ENCODE measurements around the gene FGF10.

Gene FGF10

DNA sequence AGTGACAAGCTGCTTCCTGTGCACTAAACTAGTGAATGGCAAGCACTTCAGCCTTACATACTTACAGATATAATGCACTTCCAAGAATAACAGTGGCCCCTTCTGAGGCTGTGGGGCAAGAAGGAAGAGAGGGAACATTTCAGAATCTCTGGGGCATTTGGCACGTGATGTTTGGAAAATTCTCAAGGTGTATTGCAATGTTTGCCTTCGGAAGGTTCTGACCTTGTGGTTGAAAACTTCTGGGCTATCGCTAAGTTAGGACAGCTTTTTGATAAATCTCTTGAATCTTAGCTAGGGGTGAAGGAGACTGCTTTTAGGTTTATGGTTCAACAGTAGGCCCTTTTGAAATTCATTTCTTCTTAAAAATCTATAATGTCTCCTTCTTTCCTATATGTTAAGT is 7.1 kb upstream of the FGF10 start:
- ChIA-PET CTCF (no interaction called here), POLR2A (no interaction called here)
- TF ChIP-seq, protein P1, sequence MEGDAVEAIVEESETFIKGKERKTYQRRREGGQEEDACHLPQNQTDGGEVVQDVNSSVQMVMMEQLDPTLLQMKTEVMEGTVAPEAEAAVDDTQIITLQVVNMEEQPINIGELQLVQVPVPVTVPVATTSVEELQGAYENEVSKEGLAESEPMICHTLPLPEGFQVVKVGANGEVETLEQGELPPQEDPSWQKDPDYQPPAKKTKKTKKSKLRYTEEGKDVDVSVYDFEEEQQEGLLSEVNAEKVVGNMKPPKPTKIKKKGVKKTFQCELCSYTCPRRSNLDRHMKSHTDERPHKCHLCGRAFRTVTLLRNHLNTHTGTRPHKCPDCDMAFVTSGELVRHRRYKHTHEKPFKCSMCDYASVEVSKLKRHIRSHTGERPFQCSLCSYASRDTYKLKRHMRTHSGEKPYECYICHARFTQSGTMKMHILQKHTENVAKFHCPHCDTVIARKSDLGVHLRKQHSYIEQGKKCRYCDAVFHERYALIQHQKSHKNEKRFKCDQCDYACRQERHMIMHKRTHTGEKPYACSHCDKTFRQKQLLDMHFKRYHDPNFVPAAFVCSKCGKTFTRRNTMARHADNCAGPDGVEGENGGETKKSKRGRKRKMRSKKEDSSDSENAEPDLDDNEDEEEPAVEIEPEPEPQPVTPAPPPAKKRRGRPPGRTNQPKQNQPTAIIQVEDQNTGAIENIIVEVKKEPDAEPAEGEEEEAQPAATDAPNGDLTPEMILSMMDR (IDR thresholded peaks at IDR 0.05; ENCODE audit: insufficient read depth, low read length, missing control alignments), result no peak
- no peak overlapping the region for H3K4me3 ChIP-seq (ENCODE audit: low read depth, low read length)
- no peak for DNase-seq (ENCODE audit: low read depth, low spot score)

DNA sequence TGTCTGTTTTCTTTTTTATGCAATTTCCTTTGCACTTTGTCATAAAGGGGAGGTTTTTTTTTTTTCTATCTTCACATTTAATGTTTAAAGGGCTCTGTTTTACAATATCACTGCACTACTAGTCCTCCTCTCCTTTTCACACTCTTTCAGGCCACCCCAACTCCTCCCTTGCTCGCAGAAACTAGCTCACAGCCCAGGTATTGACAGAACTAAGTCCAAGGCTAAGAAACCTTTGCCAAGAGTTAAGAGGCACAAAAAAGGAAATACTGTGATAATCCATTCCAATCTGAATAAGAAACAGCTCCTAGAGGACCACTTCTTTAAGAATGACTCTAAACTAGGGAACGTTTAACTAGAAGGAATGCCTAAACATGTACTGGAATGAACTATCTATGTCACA is 1.1 kb upstream of the FGF10 start:
- ChIA-PET POLR2A (no interaction called here), CTCF (no interaction called here)
- TF ChIP-seq, protein P1 (IDR thresholded peaks at IDR 0.05; ENCODE audit: insufficient read depth, low read length, missing control alignments), result no peak
- no peak overlapping the region for H3K4me3 ChIP-seq (ENCODE audit: low read depth, low read length)
- no peak for DNase-seq (ENCODE audit: low read depth, low spot score)

DNA sequence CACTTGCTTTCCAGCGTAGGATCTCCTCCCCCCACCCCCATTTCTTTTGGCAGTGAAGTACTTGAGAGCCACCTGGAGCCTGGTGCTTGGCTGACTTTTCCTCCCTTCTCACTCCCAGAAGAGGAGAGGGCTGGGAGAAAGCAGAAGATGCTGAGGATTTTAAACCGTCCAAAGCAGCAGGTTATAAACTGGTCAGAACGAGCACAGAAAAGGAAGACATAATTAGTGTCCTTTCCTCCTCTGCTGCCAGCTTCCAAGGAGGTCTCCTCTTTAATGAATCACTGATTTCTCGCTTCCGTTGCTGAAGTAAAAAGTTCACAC is 563 bp upstream of the FGF10 start:
- DNase-seq (ENCODE audit: low read depth, low spot score), result no peak
- ChIA-PET CTCF (interaction anchor here (1.6 kb wide), 1 partner anchor 759 kb away, joined by 4 read pairs; no protein-coding TSS in a partner anchor), POLR2A (no interaction called here)

DNA sequence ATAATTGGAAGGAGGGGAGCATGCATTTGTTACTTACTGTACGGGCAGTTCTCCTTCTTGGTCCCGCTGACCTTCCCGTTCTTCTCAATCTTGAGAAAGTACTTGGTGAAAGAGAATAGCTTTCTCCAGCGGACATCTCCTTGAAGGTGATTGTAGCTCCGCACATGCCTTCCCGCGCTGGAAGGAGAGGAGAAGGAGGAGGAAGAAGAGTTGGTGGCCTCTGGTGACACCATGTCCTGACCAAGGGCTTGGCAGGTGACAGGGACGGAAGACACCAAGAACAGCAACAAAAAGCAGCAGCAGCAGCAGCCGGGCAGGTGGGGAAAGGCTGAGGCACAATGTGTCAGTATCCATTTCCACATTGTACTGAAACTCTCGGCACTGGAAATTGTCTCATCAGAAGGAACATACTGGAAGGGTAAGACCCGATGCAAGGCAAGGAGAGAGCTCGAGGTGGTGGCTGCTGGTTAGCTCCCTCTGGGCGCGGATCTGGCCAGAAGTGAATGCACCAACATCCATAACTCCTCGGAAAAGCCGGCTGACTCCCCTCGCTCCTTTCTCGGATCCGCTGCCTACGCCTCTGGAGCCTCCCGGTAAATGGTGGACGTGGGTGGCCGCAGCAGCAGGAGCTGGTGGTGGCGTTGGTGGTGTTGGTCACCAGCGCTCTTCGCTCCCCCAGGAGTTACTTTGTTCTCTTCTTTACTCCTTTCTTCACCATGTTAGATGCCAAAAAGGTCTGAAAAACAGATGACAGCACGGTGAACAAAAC is 715 bp downstream of the FGF10 start:
- TF ChIP-seq, protein P1 (IDR thresholded peaks at IDR 0.05; ENCODE audit: insufficient read depth, low read length, missing control alignments), result no peak
- POLR2A ChIA-PET, result no interaction called here
- DNase-seq (ENCODE audit: low read depth, low spot score), result no peak
- no peak overlapping the region; the same call in 1 of the 2 replicates for H3K4me3 ChIP-seq (ENCODE audit: low read depth, low read length)
- CTCF ChIA-PET, result interaction anchor here (1.6 kb wide), 1 partner anchor 758 kb away, joined by 4 read pairs; no protein-coding TSS in a partner anchor

More for the DNA sequence above, 563 bp upstream of the FGF10 start:
- H3K4me3 ChIP-seq (ENCODE audit: low read depth, low read length), result no peak overlapping the region; the same call in 1 of the 2 replicates
- TF ChIP-seq, protein P1 (IDR thresholded peaks at IDR 0.05; ENCODE audit: insufficient read depth, low read length, missing control alignments), result no peak

DNA sequence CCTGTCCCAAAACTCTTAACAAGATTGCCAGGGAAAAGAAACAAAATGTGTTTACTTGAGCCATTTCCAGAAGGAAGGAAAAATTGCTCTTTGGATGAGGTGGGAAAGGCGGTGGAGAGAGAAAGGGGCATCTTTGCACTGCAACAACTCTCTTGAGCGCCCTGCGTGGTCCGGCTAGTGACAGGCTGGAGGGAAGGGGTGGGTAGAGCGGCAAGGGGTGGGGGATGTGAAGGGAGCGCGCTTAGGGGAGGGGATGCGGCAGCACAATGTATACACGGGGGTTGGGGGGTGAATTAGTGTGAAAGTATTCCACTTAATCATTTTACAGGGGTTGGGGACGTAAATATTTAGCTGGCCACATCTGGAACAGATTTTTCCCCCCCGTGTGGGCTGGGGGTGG is 1.3 kb downstream of the FGF10 start:
- no peak overlapping the region for H3K4me3 ChIP-seq (ENCODE audit: low read depth, low read length)
- TF ChIP-seq, protein P1 (IDR thresholded peaks at IDR 0.05; ENCODE audit: insufficient read depth, low read length, missing control alignments), result no peak
- CTCF ChIA-PET, result interaction anchor here (1.6 kb wide), 1 partner anchor 757 kb away, joined by 4 read pairs; no protein-coding TSS in a partner anchor
- POLR2A ChIA-PET, result no interaction called here
- DNase-seq (ENCODE audit: low read depth, low spot score), result no peak

DNA sequence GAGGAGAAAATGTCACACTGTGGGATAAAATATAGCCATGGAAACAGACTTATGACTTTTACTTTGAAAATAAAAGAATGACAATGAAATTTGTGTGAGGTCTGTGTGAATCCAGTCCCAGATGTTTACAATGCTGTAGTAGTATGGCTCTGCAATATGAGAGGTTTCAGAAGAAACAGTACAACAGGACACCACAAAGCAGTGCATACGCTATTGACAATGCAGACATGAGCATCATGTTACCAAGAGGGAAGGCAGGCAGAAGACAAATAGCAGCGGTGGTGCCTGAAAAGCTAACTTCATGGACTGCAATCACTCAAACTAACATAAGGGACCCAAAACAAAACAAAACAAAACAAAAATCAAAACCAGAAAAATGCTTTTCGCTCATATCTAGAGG is 1.8 kb downstream of the FGF10 start:
- POLR2A ChIA-PET, result no interaction called here
- H3K4me3 ChIP-seq (ENCODE audit: low read depth, low read length), result no peak overlapping the region
- CTCF ChIA-PET, result no interaction called here
- TF ChIP-seq, protein P1 (IDR thresholded peaks at IDR 0.05; ENCODE audit: insufficient read depth, low read length, missing control alignments), result no peak
- no peak for DNase-seq (ENCODE audit: low read depth, low spot score)
